ENCODE results near the gene TMEM179.

Gene TMEM179

GRCh38 chr14:104554088-104554607 lies 50.4 kb downstream of the TMEM179 start:
- DNase-seq = no peak

GRCh38 chr14:104553166-104554087 lies 51.1 kb downstream of the TMEM179 start:
- no peak for DNase-seq

GRCh38 chr14:104552738-104553125 lies 51.8 kb downstream of the TMEM179 start:
- DNase-seq = no peak

- DNase-seq = no peak
Measured at GRCh38 chr14:104551851-104552737, 52.5 kb downstream of the TMEM179 start.

GRCh38 chr14:104550861-104551728 lies 53.5 kb downstream of the TMEM179 start:
- DNase-seq = no peak

- DNase-seq = no peak
Measured at GRCh38 chr14:104550340-104550860, 54.2 kb downstream of the TMEM179 start.

- DNase-seq = no peak
Measured at GRCh38 chr14:104549536-104550339, 54.8 kb downstream of the TMEM179 start.

- DNase-seq = no peak
Measured at GRCh38 chr14:104548802-104549535, 55.6 kb downstream of the TMEM179 start.

- no peak for DNase-seq
Measured at GRCh38 chr14:104547998-104548700, 56.4 kb downstream of the TMEM179 start.

GRCh38 chr14:104547310-104547997 lies 57.1 kb downstream of the TMEM179 start:
- no peak for DNase-seq

- DNase-seq = no peak
Measured at GRCh38 chr14:104546591-104547309, 57.8 kb downstream of the TMEM179 start.

- DNase-seq = no peak
Measured at GRCh38 chr14:104545942-104546501, 58.5 kb downstream of the TMEM179 start.

GRCh38 chr14:104545151-104545941 lies 59.2 kb downstream of the TMEM179 start:
- DNase-seq = no peak

- no peak for DNase-seq
Measured at GRCh38 chr14:104544362-104544961, 60.1 kb downstream of the TMEM179 start.

GRCh38 chr14:104542871-104543830 lies 61.4 kb downstream of the TMEM179 start:
- DNase-seq = no peak

Measured in EL (cell line).